Psoas muscle (tissue), 8 donors: ENCODE measurements around the gene MGAT5B. TPM values are rescaled to one million over a fixed set of nuclear protein-coding genes. Genes with fewer than 3 reads are reported as not detected.
"Not testable (repeated sequence)": the region's sequence is repeated elsewhere in the genome, so short reads cannot be mapped to it uniquely, and the experiment has no call there.

ENCODE experiments used
- ATAC-seq, 4 donors: fragments of 200-7000 bp; cut with Tn5 transposase; one replicate each; pipeline ENCODE4 v1.9.1; 2020; ENCODE audit warnings: moderate library complexity in 3 of 4, mild to moderate bottlenecking in 2 of 4
- DNase-seq, 2 donors: peaks; one replicate each; pipeline ENCODE4 v3.0.0-alpha.2; 2020
- H3K27ac ChIP-seq: fragments of 200-600 bp; one replicate; pipeline ENCODE4 v1.8.0; 2022
- H3K27me3 ChIP-seq, 3 donors: fragments of 200-600 bp in 1 of 3; one replicate each; pipeline versions ENCODE4 v1.6.1 to v1.8.0; 2013 to 2022; ENCODE audit warnings: low read length in 2 of 3, mild to moderate bottlenecking in 2 of 3, moderate library complexity in 1 of 3; ENCODE audit not compliant: insufficient read depth in 3 of 3
- H3K36me3 ChIP-seq, 2 donors: fragments of 200-600 bp in 1 of 2; one replicate each; pipeline versions ENCODE4 v1.6.1 to v1.8.0; 2013 to 2022; ENCODE audit warnings: low read depth in 1 of 2, mild to moderate bottlenecking in 1 of 2, moderate library complexity in 1 of 2; ENCODE audit not compliant: insufficient read depth in 1 of 2
- H3K4me1 ChIP-seq: fragments of 200-600 bp; one replicate; pipeline ENCODE4 v1.8.0; 2022
- H3K4me3 ChIP-seq: fragments of 200-600 bp; one replicate; pipeline ENCODE4 v1.8.0; 2022; ENCODE audit warnings: mild to moderate bottlenecking
- H3K9me3 ChIP-seq: fragments of 200-600 bp; one replicate; pipeline ENCODE4 v1.8.0; 2022
- WGBS, 3 donors: extraction: QIAGEN DNeasy Blood & Tissue Kit; methylation state at CpG; one replicate each; pipeline versions ENCODE4 v1.1.6 to v1.1.7; 2013; 5-methylcytosine and 5-hydroxymethylcytosine counted together
- intact Hi-C, 2 donors: fragments of 100-400 bp; cut with DNase I; formaldehyde crosslinking; loops; one replicate each; pipeline versions ENCODE4 v1.11.0 to v1.14.2; 2022
- polyA plus RNA-seq, 3 donors: library from polyadenylated mRNA; stranded (reverse); fragments of 200-250 nt; gene quantifications; one replicate each; pipeline ENCODE4 v1.2.3, GENCODE V29; 2013
- total RNA-seq, 4 donors: library from RNA; stranded (reverse); fragmentation: NEBNext Ultra II Directional in 2 of 4; extraction: Animal tissue kit (Norgen Biotek cat#: 25700) in 2 of 4; gene quantifications; one replicate each; pipeline versions ENCODE4 v1.2.1 to v1.2.4, GENCODE V29; 2021 to 2023
- TF ChIP-seq, protein P1 (sequence below): fragments of 200-600 bp; IDR thresholded peaks from one replicate; pipeline ENCODE4 v1.8.0; 2022; ENCODE audit warnings: antibody characterized with exemption
- donor health status: healthy with polysubstance abuse.
- donor health status: DM: no; HTN: no; CAD: no; lungs with moderate emphysema.
- donor health status: Bipolar disorder and iron deficiency.
- donor health status: healthy.
- donor health status: DM: yes; HTN: yes; CAD: no.
- donor health status: DM: no; HTN: no; CAD: no.
- donor health status: DM: no; HTN: no; CAD: no.
- donor health status: DM: yes; HTN: yes; CAD: no.

MGAT5B gene
- total and polyA plus RNA-seq, 7 donors, result 0.03 to 0.34 (median 0.05) TPM; not detected in 3

DNA sequence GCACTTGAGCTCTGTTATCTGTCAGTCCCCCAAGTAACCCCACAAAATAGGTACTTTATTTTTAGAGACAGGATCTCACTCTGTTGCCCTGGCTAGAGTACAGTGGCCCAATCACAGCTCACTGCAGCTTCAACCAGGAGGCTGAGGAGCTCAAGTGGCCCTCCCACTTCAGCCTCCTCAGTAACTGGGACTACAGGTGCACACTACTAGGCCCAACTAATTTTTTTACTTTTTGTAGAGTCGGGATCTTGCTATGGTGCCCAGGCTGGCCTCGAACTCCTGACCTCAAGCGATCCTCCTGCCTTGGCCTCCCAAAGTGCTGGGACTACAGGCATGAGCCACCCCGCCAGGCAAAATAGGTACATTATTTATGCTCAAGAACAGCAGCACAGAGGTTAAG, 99.6 kb downstream of the MGAT5B start:
- Histone ChIP-seq H3K27ac (no peak overlapping the region), H3K4me1 (peaks cover 7% of the 10 kb centered on the region), H3K9me3 (no peaks in the 10 kb centered on the region), H3K27me3 (peaks cover 0 to 55% (median 11%) of the 10 kb centered on the region in 3 donors), H3K4me3 (no peak overlapping the region), H3K36me3 (no peaks in the 10 kb centered on the region)
- ATAC-seq, result no peak
- TF ChIP-seq, protein P1, sequence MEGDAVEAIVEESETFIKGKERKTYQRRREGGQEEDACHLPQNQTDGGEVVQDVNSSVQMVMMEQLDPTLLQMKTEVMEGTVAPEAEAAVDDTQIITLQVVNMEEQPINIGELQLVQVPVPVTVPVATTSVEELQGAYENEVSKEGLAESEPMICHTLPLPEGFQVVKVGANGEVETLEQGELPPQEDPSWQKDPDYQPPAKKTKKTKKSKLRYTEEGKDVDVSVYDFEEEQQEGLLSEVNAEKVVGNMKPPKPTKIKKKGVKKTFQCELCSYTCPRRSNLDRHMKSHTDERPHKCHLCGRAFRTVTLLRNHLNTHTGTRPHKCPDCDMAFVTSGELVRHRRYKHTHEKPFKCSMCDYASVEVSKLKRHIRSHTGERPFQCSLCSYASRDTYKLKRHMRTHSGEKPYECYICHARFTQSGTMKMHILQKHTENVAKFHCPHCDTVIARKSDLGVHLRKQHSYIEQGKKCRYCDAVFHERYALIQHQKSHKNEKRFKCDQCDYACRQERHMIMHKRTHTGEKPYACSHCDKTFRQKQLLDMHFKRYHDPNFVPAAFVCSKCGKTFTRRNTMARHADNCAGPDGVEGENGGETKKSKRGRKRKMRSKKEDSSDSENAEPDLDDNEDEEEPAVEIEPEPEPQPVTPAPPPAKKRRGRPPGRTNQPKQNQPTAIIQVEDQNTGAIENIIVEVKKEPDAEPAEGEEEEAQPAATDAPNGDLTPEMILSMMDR, result no peak
- WGBS, 3 donors, result 97 to 99% (median 98%) methylated on average over 4 of the region's 4 CpGs
- DNase-seq, result no peak
- intact Hi-C loops, result no loop called here

DNA sequence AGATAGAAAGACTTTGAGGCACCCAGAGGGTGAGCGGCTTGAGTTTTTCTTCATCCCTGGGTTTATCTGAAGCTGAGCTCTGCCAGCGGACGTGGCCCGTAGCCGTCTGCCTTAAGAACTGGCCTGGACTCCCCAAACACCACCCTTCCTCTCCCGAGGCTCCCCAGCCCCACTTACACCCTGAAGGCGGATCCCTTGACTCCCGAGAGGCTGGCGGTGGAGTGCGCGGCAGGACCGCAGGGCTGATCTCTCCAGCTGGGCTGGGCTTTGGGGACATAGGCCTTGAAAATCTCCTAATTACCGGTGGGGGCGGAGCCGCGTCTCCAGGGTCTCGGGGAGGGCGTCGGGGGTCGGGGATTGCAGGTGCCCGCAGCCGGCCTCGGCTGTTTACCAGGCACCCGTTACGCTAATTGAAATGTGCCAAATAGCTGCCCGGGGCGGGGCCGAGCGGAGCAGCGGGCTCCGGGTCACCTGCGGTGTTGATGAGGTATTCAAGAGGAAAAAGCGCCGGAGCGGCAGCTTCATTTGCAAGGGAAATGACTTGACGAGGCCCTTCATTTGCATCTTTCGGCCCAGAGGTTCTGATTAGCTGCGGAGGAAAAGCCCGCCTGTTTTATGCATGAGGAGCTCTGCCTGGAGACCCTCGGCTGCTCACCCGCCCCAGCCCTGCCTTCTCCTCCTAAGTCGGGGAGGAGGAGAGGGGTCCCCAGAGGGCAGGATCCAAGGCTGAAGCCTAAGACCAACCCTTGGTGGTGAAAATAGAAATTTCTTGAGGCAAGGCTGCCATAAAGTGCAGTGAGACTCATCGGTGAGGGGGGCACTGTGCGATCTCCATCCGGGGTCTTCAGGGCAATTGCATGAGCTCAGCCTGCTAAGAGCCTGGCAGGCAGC, 100.7 kb downstream of the MGAT5B start:
- DNase-seq (no peak), ATAC-seq (no peak)
- Histone ChIP-seq H3K36me3 (no peaks in the 10 kb centered on the region), H3K27me3 (peaks cover 0 to 55% (median 11%) of the 10 kb centered on the region in 3 donors), H3K4me1 (peaks cover 7% of the 10 kb centered on the region), H3K9me3 (no peaks in the 10 kb centered on the region), H3K4me3 (peak overlapping the region; percentile 30), H3K27ac (no peak overlapping the region)
- 7 to 9% (median 8%) methylated on average over 45 of the region's 45 CpGs for WGBS, 3 donors
- intact Hi-C loops, result no loop called here
- TF ChIP-seq, protein P1, result no peak

DNA sequence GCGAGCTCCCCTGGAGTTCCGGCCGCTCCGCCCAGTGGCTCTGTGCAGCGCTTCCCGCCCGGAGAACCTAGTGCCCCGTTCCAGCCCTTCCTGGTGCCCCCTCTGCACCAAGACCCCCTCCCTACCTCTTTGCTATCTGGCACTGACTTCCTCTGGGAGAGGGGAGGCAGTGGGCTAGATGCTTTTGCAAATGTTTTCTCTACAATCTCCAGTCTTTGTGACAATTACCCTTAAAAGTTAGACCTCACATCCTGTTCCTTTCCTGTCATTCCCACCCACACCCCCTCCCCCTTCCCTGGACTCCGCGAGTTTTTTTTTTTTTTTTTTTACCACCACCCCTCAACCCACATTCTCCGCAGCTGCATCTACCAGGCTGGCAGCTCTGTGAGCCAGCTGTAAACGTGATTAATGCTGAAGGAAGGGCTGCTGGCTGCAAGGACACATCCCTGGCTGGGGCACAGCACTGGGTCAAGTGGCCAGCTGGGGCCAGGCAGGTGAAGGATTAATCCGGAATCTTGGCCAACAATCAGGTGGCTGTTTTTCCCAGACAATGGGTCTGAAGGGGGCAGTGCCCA, 101.5 kb downstream of the MGAT5B start:
- ATAC-seq (peak in 2 of 4 donors; percentile 33 to 56), DNase-seq (no peak)
- intact Hi-C loops, result no loop called here
- H3K27me3 ChIP-seq, result peaks cover 0 to 55% (median 11%) of the 10 kb centered on the region in 3 donors
- TF ChIP-seq, protein P1, result no peak
- H3K27ac ChIP-seq, result no peak overlapping the region
- 3 to 4% (median 4%) methylated on average over 13 of the region's 13 CpGs for WGBS, 3 donors
- peak overlapping the region; percentile 30 for H3K4me3 ChIP-seq
- no peaks in the 10 kb centered on the region for H3K9me3 ChIP-seq
- H3K4me1 ChIP-seq, result peaks cover 7% of the 10 kb centered on the region
- no peaks in the 10 kb centered on the region for H3K36me3 ChIP-seq

DNA sequence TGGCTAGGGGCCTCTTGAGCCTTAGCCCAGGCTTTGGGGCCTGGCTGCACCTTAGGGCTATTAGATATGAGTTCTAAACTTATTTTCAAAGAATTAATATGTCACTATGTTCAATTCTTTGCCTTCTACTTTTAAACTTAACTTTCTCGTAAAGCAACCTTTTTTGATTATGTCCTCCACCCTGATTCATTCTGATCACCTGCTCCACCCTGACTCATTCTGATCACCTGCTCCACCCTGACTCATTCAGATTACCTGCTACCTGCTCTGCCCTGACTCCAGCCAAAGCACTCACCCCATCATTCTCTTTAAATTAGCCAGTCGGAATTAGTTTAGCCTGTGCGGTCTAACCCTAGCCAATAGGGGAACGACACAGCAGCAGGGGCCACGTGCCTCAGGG, 102.0 kb downstream of the MGAT5B start:
- H3K4me1 ChIP-seq, intact Hi-C loops, DNase-seq, H3K4me3 ChIP-seq, H3K27ac ChIP-seq, ATAC-seq, H3K9me3 ChIP-seq, H3K36me3 ChIP-seq: not testable (repeated sequence)
- peaks cover 0 to 55% (median 11%) of the 10 kb centered on the region in 3 donors for H3K27me3 ChIP-seq
- WGBS, 3 donors, result 88 to 94% (median 89%) methylated on average over 5 of the region's 5 CpGs

DNA sequence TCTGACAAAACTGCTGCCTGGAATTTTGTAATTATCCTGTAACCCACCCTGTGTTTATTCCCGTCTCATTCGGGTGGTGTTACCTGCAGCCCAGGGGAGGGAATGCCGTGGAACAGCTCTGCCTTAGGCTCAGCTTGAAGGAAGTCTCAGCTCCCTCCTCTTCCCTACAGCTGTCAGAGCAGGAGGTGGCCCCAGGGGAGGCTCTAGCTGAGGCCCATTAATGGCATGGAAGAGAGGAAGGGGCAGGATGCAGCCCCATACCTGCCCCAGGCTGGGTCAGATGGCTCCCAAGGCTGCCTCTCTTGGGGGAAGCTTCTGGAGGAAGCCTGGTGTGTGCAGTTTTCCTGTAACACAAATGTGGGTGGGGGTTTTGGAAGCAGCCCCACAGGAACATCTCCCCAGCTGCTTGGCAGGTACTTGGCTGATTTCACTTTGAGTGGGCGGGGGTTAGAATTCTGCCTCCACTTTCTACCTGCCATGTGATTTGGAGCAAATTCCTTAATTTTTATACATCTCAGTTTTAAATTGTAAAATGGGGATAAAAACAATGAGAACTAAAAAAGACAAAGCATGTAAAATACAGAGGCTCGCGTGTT, 103.9 kb downstream of the MGAT5B start:
- no peak for DNase-seq

More for the DNA sequence above, 103.9 kb downstream of the MGAT5B start:
- Histone ChIP-seq H3K27me3 (peaks cover 0 to 49% (median 12%) of the 10 kb centered on the region in 3 donors), H3K9me3 (no peaks in the 10 kb centered on the region), H3K36me3 (no peaks in the 10 kb centered on the region), H3K27ac (no peak overlapping the region), H3K4me1 (peaks cover 7% of the 10 kb centered on the region), H3K4me3 (no peak overlapping the region)
- intact Hi-C loops, result no loop called here
- ATAC-seq, result no peak
- 70 to 78% (median 72%) methylated on average over 6 of the region's 6 CpGs for WGBS, 3 donors
- TF ChIP-seq, protein P1, result no peak
